Stimulated activated naive CD4-positive, alpha-beta T cell (primary cell): Measurements from ENCODE around the gene PLB1.

Experiments
- DNase-seq, 6 experiments: peaks; one replicate each; lab custom pipeline; 2025; lab: John Stamatoyannopoulos, UW

Gene PLB1

DNA sequence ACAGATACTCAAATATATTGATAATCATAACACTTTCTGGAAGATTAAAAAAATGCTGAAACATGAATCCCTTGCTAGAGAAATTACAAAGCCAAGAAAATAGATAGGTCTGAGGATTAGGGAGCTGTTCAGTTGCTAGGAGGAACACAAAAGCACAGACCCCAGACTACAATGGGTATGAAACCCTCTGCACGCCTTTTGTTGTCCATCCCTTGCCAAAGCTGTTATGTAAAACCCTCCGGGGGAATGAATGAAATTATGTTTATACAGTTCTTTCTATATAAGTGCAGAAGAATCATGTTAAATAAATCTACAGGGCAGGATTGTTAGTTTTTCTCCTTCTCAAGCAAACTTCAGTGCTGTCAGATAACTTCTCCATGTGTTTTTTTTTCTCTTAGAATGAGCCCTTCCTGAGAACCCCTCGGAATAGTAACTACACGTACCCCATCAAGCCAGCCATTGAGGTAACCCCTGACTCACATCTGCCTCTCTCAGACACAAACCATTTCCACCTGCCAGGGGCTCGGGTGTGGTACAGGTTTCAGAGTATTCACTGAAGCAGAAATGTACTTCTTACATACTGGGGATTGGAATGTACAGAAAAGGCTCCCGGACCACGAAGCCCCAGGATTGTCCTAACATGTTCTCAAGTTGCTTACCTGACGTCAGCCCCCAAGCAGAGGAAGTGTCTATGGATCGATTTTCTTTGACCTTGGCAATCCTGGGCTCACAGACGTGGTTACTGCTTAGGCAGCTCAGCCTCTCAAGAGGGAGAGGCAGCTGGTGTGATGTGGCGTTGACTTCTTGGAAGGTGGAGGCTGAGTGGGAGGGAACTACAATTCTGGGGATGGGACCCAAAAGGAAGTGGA is 118.0 kb downstream of the PLB1 start:
- DNase-seq, result peak in 4 of 6 experiments; percentile 2 to 56 (median 40)

DNA sequence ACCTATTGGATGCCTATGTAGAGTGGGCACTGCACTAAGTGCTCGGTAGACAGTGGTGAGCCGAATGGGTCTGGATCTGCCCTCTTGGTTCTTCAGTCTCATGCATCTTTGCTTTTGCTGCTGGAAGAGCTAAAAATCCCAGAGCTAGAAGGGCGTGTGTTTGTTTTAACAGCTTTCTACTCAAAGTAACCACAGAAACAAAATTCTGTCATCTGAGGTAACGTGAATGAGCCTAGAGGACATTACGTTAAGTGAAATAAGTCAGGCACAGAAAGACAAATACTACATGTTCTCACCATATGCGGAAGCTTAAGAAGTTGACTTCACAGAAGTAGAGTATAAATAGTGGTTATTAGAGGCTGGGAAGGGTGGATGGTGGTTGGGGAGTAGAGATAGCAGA is 119.8 kb downstream of the PLB1 start:
- DNase-seq, result peak in 4 of 6 experiments; percentile 9 to 78 (median 70)

DNA sequence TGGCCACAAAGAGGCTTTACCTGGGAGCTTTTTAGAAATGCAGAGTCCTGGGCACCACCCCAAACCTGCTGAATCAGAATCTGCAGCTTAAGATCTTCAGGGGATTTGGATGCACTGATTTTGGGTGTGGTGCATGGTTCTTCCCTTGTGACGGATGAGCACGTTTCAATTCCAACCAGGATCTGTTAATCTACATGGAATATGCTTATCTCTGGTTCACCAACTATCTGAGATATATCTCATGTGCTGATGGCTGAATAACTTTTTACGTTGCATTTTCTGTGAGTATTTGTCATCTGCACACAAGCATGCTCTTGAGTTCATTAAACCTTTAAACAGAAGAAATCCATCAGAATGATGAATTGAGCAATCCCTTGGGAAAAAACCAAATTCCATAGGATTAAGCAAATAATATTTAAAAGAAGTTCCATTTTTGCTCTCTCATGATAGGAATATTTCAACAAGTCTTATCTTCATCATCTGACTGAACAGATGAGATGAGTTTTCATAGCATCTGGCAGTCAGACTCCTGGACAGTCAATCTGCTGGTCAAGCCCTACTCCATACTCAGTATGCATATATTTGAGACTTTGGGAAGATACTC is 120.6 kb downstream of the PLB1 start:
- no peak for DNase-seq

DNA sequence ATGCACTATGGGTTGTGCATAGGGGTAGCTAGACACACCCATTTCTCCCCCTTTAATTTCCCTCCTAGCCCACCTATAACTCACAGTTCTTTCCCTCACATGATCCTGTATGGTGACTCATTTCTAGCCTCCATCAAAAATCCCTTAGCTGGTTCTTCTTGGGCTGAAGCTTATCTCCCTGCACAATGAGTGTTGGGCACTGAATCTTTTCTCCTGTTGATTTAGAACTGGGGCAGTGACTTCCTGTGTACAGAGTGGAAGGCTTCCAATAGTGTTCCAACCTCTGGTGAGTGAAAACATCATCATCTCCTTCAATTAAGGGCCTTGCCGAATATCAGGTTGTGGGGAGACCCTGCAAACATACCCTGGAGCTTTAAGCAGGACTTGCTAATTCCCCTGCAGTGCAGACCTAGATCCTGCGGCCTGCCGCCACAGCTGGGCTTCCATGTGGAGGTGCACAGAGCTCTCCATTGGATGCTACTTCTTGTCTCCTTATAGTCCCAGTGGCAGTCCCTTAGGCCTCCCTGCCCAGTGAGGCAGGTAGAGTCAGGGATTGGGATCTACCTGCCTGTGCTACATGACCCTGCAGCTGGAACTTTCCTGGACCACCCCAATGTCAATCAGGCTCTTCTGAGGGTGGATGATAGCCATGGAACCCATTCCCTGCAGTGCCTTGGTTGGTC is 121.8 kb downstream of the PLB1 start:
- peak in 2 of 6 experiments; percentile 13 to 37 for DNase-seq

- no peak for DNase-seq
Measured at GRCh38 chr2:28618221-28619141, 122.6 kb downstream of the PLB1 start.

GRCh38 chr2:28619213-28620196 is 123.6 kb downstream of the PLB1 start:
- no peak for DNase-seq

DNA sequence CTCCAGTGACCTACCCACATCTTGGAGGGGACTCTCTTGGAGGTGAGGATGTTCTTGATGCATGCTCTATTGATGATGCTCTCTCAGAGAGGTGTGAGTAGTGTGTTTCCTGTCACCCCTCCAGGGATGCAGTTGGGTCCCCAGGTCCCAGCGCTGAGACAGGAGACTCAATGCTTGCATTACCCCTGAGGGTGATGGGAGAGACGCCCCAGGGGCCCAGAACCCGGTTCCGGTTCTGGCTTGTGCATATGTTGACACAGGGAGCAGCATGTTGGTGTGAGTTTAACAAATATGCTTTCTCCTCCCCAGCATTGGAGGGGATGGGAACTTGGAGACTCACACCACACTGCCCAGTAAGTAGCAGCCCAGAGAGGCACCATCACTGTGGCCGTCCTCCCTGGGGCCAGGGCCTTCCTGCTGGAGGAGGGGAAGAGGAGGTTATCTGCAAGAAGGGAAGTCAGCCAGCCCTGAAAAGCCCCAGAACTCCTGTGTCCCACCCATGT is 124.5 kb downstream of the PLB1 start:
- peak in 1 of 6 experiments; percentile 32 for DNase-seq

DNA sequence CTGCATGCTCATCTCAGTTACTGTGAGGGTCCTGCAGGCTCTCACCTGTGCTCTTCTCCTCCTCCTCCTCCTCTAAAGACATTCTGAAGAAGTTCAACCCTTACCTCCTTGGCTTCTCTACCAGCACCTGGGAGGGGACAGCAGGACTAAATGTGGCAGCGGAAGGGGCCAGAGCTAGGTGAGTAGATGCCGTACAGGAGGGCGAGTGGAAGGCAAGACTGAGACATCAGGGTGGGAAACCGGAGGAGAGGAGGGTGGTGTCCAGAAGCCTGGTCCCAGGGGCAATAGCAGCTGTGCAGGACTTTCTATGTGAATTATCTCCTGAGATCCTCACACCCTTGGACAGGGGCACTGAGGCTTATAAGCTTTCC is 124.9 kb downstream of the PLB1 start:
- DNase-seq, result peak in 2 of 6 experiments; percentile 25 to 36

GRCh38 chr2:28621172-28622100 is 125.6 kb downstream of the PLB1 start:
- peak; percentile 64 to 94 (median 88) for DNase-seq

GRCh38 chr2:28622101-28622499 is 126.2 kb downstream of the PLB1 start:
- peak in 1 of 6 experiments; percentile 40 for DNase-seq

DNA sequence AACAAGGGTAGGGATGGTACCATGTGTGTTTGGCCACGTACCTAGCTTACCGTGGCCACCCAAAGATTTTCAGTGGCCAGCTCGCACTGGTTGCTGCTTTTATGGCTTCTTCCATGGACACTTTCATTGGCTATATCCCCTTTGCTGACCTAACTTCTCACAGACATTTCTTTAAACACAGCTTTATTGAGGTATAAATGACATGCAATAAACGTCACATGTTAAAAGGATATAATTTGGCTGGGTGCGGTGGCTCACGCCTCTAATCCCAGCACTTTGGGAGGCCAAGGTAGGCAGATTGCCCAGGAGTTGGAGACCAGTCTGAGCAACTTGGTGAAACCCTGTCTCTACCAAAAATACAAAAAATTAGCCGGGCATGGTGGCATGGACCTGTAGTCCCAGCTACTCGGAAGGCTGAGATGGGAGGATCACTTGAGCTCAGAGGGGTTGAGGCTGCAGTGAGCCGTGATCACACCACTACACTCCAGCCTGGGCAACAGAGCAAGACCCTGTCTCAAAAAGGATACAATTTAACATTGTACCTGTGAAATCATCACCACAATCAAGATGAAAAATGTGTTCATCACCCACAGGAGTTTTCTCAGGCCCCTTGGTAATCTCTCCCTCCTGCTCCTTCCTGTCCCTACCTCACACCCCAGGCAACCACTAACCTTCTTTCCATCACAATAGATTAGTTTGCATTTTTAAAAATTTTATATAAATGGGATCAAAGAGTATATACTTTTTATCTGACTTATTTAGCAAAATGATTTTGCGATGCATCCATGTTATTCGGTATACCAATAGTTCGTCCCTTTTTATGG is 127.9 kb downstream of the PLB1 start:
- peak in 1 of 6 experiments; percentile 3 for DNase-seq

GRCh38 chr2:28624436-28624792 is 128.6 kb downstream of the PLB1 start:
- DNase-seq, result no peak

- peak; percentile 36 to 58 (median 40) for DNase-seq
Measured at GRCh38 chr2:28624793-28625701, 129.2 kb downstream of the PLB1 start.

DNA sequence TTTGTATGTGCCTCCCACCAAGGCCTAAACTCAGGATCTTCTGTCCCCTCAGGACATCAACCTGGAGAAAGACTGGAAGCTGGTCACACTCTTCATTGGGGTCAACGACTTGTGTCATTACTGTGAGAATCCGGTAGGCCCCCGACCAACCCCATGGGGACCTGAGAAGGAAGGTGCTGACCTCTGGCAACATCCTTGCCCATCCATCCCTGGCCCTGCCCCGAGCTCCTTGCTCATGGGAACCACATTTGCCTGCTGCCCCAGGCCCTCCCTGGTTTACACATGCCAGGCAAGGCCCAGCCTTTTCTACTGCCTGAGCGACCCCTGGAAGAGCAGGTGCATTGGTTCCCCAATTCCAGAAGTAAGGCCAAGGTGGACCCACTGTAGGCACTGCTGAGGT is 130.5 kb downstream of the PLB1 start:
- DNase-seq, result no peak

DNA sequence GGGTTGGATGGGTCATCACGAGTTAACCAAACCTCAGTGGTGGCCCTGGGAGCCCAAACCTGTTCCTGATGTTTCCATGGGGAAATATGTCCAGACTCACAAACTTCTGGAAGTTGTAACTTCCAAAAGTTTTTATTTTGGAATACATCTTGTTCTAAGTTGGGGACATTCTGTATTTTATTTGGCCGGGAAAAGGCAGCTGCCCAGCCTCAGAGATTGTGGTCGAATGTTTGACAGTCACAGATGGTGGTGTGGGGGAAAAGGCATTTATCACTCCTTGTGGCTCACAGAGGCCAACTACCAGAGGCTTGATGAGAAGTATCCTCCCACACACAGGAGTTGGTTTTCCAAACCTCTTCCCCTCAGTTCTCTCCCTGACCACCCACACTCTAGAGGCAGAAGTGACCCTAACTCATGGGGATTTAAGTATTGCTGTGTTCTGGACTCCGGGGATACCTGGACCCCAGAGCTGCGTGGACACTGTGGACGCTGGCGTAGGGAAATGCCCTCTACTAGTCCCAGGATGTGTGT is 131.1 kb downstream of the PLB1 start:
- no peak for DNase-seq

GRCh38 chr2:28627722-28628480 is 132.0 kb downstream of the PLB1 start:
- DNase-seq, result no peak
